NT2/D1 (cell line): ENCODE measurements around the gene KMT2E.

Source experiments
- SUZ12 ChIP-seq: IDR thresholded peaks from 2 replicates; pipeline ENCODE4 v1.6.1; 2011; ENCODE audit not compliant: insufficient read length, insufficient read depth; ENCODE audit errors: extremely low read depth
- YY1 ChIP-seq: IDR thresholded peaks from 2 replicates; pipeline ENCODE4 v1.6.1; 2011; ENCODE audit not compliant: insufficient read length, insufficient read depth
- ZNF274 ChIP-seq: IDR thresholded peaks from 2 replicates; pipeline ENCODE4 v1.6.1; 2011; ENCODE audit warnings: mild to moderate bottlenecking, low read depth, low read length

DNA sequence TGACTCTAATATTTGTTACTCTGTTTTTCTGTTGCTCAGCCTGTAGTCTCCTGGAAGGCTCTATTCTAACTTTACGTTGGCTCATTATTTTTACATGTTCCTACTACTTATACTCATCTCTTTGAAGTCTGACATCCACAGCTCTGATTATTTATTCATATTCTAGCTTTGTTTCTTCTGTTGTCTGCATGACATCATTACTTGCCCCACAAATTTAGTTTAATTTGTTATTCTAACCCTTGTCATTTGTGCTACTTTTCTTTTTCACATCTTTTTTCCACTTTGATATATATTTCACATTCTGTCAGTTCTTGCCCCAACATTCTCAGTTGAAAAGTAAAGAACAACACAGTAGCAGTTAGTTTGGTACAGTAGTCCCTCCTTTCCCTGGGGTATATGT is 51.1 kb downstream of the KMT2E start:
- TF ChIP-seq ZNF274, result no peak
- no peak for TF ChIP-seq YY1
- TF ChIP-seq SUZ12, result no peak
